HepG2 (cell line): ENCODE data around the gene A4GNT. TPM values are rescaled to one million over a fixed set of nuclear protein-coding genes. Genes with fewer than 3 reads are reported as not detected.
"Not testable (repeated sequence)": the region's sequence is repeated elsewhere in the genome, so short reads cannot be mapped to it uniquely, and the experiment has no call there.

Experiments
- ATAC-seq: fragments of 200-7000 bp; cut with Tn5 transposase; 3 replicates; pipeline ENCODE4 v1.9.1; 2020; ENCODE audit warnings: mild to moderate bottlenecking, moderate library complexity
- BruUV-seq: library from RNA; stranded (reverse); fragments of 400-500 nt; replicated peaks from 2 replicates; lab custom pipeline; 2021; lab: Mats Ljungman, UMichigan
- CTCF ChIA-PET: fragments of 300-600 bp; formaldehyde crosslinking; extraction: SDS; loops from one replicate; lab custom pipeline; 2021; ENCODE audit warnings: low total read pairs, inconsistent platforms, low intra/inter-chr PET ratio; lab: Yijun Ruan, JAX
- POLR2A ChIA-PET: fragments of 350-600 bp; sonication (Branson Sonifier 250); formaldehyde crosslinking; loops from one replicate; lab custom pipeline; 2020; ENCODE audit warnings: antibody characterized with exemption, inconsistent platforms; lab: Yijun Ruan, JAX
- DNase-seq: peaks from one replicate; pipeline ENCODE4 v3.0.0-alpha.2; 2015; ENCODE audit warnings: low spot score
- FAIRE-seq: peaks from 3 replicates; lab custom pipeline; 2011; peaks lifted over from hg19 to GRCh38; lab: Jason Lieb, UNC
- H2AFZ ChIP-seq: one replicate; pipeline ENCODE4 v1.6.1; 2011; ENCODE audit warnings: low read length, inconsistent platforms
- H3K27ac ChIP-seq: fragments of 300-600 bp; 3 replicates; pipeline ENCODE4 v1.8.0; 2011; ENCODE audit warnings: mixed run types, mild to moderate bottlenecking, mixed read lengths, low read length, inconsistent platforms; ENCODE audit not compliant: insufficient read depth; ENCODE audit errors: extremely low read length
- H3K27me3 ChIP-seq, 2 experiments: fragments of 200-600 bp in 1 of 2; 2 replicates in 1 of 2; 3 replicates in 1 of 2; pipeline versions ENCODE4 v1.6.0 to v1.8.0; 2011; ENCODE audit warnings: low read length in 2 of 2, mild to moderate bottlenecking in 2 of 2, moderate library complexity in 2 of 2, inconsistent platforms in 1 of 2; ENCODE audit not compliant: insufficient read depth in 2 of 2, control insufficient read depth in 1 of 2
- H3K36me3 ChIP-seq, 2 experiments: fragments of 200-600 bp in 1 of 2; replicated peaks in 1 of 2; 2 replicates in 1 of 2; 3 replicates in 1 of 2; pipeline versions ENCODE4 v1.5.1 to v1.8.0; 2011; ENCODE audit warnings: low read length in 2 of 2, inconsistent platforms in 1 of 2; ENCODE audit not compliant: insufficient read depth in 2 of 2, control insufficient read depth in 1 of 2
- H3K4me1 ChIP-seq: 2 replicates; pipeline ENCODE4 v1.5.1; 2012; ENCODE audit warnings: low read length, inconsistent platforms; ENCODE audit not compliant: insufficient read depth
- H3K4me2 ChIP-seq: 2 replicates; pipeline ENCODE4 v1.6.0; 2011; ENCODE audit warnings: low read depth, low read length, inconsistent platforms
- H3K4me3 ChIP-seq, 3 experiments: fragments of 200-600 bp in 1 of 3; sonication (generic), shearing (Covaris generic) in 1 of 3; replicated peaks in 1 of 3; 2 replicates each; pipeline ENCODE4 v1.5.1; 2011 to 2016; ENCODE audit warnings: low read length in 3 of 3, inconsistent platforms in 2 of 3, low read depth in 2 of 3, mild to moderate bottlenecking in 2 of 3, control low read depth in 1 of 3, mixed read lengths in 1 of 3; ENCODE audit not compliant: insufficient read depth in 1 of 3
- H3K79me2 ChIP-seq: one replicate; pipeline ENCODE4 v1.6.1; 2011; ENCODE audit warnings: low read length, inconsistent platforms; ENCODE audit not compliant: insufficient read depth
- H3K9ac ChIP-seq: 2 replicates; pipeline ENCODE4 v1.6.0; 2011; ENCODE audit warnings: mild to moderate bottlenecking, low read depth, low read length, inconsistent platforms; ENCODE audit not compliant: insufficient read depth
- H3K9me3 ChIP-seq: 2 replicates; pipeline ENCODE4 v1.5.1; 2012; ENCODE audit warnings: mild to moderate bottlenecking, low read length
- H4K20me1 ChIP-seq: 2 replicates; pipeline ENCODE4 v1.6.0; 2011; ENCODE audit warnings: inconsistent platforms, mild to moderate bottlenecking, low read length, moderate library complexity; ENCODE audit not compliant: insufficient read depth
- ZNF12 ChIP-seq: sonication (generic); formaldehyde crosslinking; IDR thresholded peaks from 2 replicates; pipeline ENCODE4 v1.5.0; 2020; ENCODE audit warnings: missing genetic modification reagents
- ZNF614 ChIP-seq: IDR thresholded peaks from 2 replicates; pipeline ENCODE4 v1.6.1; 2018; ENCODE audit warnings: missing biosample characterization, missing genetic modification reagents, inconsistent platforms, borderline replicate concordance
- WGBS: methylation state at CpG from one replicate; pipeline ENCODE4 v1.1.6; 2017; ENCODE audit warnings: low lambda C conversion rate; 5-methylcytosine and 5-hydroxymethylcytosine counted together
- in situ Hi-C: cut with HindIII; loops from 2 replicates; pipeline ENCODE4 v1.10.0; 2017; ENCODE audit warnings: low pct_unique_long_range_greater_than_20kb; ENCODE audit not compliant: extremely low pct_ligation_motif_present
- intact Hi-C: fragments of 100-400 bp; cut with micrococcal nuclease; formaldehyde crosslinking; loops from one replicate; pipeline ENCODE4 v1.10.0; 2022; ENCODE audit not compliant: unreplicated experiment
- polyA plus RNA-seq, 8 experiments: library from polyadenylated mRNA; depleted of rRNA in 3 of 8; stranded (reverse) in 7 of 8; unstranded in 1 of 8; fragments of >200 nt; fragmentation: Illumina TruSeq in 4 of 8; extraction: Trizol in 4 of 8; gene quantifications; 2 replicates each; pipeline versions ENCODE4 v1.2.1 to v1.2.3, GENCODE V29; 2011 to 2016; ENCODE audit warnings: low read depth in 4 of 8, missing spikeins in 1 of 8, mixed read lengths in 1 of 8; ENCODE audit not compliant: insufficient read depth in 1 of 8
- total RNA-seq, 5 experiments: library from RNA; depleted of rRNA; stranded (reverse); fragments of >200 nt; fragmentation: Illumina TruSeq; extraction: Trizol; gene quantifications; 2 replicates each; pipeline ENCODE4 v1.2.3, GENCODE V29; 2016; ENCODE audit warnings: low read depth in 1 of 5
- TF ChIP-seq, protein P1 (sequence below): sonication (generic); formaldehyde crosslinking; IDR thresholded peaks from 2 replicates; pipeline ENCODE4 v1.5.0; 2020; ENCODE audit warnings: mild to moderate bottlenecking, missing genetic modification reagents, borderline replicate concordance

A4GNT gene
- total and polyA plus RNA-seq, 2 of the 13 experiments (the other 11 are each of a cell fraction or from before 2014, with no cell fraction given) = not detected

DNA sequence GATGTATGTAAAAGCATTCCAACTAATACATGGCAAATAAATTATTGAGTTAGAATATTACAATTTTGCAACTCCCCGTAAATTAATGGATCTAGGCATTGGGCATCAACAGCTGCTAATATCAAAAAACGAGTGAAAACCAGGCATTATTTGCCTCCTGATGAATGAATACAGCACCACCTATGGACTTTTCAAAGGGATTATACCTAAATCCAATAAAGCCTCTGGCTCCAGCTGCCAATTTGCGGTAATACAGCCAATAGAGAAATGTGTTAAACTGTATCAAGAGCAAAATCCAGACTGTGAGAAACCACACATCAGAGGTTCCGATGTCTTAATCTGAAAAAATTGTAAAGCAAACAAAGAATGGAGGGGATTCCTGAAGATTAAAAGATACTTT, 16.3 kb upstream of the A4GNT start (continued):
- no peak for TF ChIP-seq ZNF614 (CRISPR knock-in tag)
- TF ChIP-seq, protein P1, sequence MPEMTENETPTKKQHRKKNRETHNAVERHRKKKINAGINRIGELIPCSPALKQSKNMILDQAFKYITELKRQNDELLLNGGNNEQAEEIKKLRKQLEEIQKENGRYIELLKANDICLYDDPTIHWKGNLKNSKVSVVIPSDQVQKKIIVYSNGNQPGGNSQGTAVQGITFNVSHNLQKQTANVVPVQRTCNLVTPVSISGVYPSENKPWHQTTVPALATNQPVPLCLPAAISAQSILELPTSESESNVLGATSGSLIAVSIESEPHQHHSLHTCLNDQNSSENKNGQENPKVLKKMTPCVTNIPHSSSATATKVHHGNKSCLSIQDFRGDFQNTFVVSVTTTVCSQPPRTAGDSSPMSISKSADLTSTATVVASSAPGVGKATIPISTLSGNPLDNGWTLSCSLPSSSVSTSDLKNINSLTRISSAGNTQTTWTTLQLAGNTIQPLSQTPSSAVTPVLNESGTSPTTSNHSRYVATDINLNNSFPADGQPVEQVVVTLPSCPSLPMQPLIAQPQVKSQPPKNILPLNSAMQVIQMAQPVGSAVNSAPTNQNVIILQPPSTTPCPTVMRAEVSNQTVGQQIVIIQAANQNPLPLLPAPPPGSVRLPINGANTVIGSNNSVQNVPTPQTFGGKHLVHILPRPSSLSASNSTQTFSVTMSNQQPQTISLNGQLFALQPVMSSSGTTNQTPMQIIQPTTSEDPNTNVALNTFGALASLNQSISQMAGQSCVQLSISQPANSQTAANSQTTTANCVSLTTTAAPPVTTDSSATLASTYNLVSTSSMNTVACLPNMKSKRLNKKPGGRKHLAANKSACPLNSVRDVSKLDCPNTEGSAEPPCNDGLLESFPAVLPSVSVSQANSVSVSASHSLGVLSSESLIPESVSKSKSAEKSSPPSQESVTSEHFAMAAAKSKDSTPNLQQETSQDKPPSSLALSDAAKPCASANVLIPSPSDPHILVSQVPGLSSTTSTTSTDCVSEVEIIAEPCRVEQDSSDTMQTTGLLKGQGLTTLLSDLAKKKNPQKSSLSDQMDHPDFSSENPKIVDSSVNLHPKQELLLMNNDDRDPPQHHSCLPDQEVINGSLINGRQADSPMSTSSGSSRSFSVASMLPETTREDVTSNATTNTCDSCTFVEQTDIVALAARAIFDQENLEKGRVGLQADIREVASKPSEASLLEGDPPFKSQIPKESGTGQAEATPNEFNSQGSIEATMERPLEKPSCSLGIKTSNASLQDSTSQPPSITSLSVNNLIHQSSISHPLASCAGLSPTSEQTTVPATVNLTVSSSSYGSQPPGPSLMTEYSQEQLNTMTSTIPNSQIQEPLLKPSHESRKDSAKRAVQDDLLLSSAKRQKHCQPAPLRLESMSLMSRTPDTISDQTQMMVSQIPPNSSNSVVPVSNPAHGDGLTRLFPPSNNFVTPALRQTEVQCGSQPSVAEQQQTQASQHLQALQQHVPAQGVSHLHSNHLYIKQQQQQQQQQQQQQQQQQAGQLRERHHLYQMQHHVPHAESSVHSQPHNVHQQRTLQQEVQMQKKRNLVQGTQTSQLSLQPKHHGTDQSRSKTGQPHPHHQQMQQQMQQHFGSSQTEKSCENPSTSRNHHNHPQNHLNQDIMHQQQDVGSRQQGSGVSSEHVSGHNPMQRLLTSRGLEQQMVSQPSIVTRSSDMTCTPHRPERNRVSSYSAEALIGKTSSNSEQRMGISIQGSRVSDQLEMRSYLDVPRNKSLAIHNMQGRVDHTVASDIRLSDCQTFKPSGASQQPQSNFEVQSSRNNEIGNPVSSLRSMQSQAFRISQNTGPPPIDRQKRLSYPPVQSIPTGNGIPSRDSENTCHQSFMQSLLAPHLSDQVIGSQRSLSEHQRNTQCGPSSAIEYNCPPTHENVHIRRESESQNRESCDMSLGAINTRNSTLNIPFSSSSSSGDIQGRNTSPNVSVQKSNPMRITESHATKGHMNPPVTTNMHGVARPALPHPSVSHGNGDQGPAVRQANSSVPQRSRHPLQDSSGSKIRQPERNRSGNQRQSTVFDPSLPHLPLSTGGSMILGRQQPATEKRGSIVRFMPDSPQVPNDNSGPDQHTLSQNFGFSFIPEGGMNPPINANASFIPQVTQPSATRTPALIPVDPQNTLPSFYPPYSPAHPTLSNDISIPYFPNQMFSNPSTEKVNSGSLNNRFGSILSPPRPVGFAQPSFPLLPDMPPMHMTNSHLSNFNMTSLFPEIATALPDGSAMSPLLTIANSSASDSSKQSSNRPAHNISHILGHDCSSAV (CRISPR knock-in tag) = no peak
- TF ChIP-seq ZNF12 (CRISPR knock-in tag) = no peak
- TF ChIP-seq, all 625 proteins: peak for 0

- CTCF ChIA-PET, intact Hi-C loops, H3K27me3 ChIP-seq, H3K4me1 ChIP-seq, H3K27ac ChIP-seq, H4K20me1 ChIP-seq, BruUV-seq, ATAC-seq, POLR2A ChIA-PET, H3K79me2 ChIP-seq, DNase-seq, H3K9ac ChIP-seq, in situ Hi-C loops, H3K36me3 ChIP-seq, FAIRE-seq, H3K4me2 ChIP-seq, H3K4me3 ChIP-seq, H3K9me3 ChIP-seq, H2AFZ ChIP-seq: not testable (repeated sequence)
- 63% methylated on average over 3 of the region's 3 CpGs for WGBS
Observed at GRCh38 chr3:138142181-138142580, 10.0 kb upstream of the A4GNT start.
